ENCODE results near the gene A4GALT. TPM values are rescaled to one million over a fixed set of nuclear protein-coding genes. Genes with fewer than 3 reads are reported as not detected.

The A4GALT gene
- total RNA-seq, 1 experiment from 2014 or later = 22.1 TPM

DNA sequence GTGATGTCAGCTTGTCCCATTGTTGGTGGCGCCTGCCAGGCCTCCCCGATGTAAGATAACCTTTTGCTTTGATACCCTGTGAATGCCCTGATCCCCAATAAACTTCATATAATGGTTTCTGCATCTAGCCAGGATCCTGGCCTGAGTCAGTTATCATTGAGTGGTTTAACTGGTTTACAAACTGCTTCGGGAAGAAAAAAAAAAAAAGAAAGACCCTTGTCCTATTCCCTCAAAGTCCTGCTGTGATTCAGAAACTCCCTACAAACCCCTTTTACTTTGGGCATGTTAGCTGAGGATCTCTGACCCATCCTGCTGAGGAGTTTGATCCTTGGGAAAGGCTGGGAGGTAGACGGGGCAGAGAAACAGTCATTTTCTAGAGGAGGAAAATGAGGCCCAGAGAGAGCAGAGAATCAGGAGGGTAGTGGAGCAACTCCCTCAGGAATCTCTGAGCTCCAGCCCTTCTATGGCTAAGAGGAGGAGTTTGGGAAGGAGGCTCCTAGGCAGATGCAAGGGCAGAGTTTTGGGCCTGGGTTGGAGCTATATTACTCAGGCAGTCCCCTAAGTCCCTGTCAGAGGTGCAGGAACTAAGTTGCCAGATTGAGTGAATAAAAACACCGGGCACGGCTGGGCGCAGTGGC lies 66.1 kb downstream of the A4GALT start (continued):
- TF ChIP-seq, protein P1, sequence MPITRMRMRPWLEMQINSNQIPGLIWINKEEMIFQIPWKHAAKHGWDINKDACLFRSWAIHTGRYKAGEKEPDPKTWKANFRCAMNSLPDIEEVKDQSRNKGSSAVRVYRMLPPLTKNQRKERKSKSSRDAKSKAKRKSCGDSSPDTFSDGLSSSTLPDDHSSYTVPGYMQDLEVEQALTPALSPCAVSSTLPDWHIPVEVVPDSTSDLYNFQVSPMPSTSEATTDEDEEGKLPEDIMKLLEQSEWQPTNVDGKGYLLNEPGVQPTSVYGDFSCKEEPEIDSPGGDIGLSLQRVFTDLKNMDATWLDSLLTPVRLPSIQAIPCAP (CRISPR knock-in tag; IDR thresholded peaks at IDR 0.05) = no peak
- TF ChIP-seq, protein P2, sequence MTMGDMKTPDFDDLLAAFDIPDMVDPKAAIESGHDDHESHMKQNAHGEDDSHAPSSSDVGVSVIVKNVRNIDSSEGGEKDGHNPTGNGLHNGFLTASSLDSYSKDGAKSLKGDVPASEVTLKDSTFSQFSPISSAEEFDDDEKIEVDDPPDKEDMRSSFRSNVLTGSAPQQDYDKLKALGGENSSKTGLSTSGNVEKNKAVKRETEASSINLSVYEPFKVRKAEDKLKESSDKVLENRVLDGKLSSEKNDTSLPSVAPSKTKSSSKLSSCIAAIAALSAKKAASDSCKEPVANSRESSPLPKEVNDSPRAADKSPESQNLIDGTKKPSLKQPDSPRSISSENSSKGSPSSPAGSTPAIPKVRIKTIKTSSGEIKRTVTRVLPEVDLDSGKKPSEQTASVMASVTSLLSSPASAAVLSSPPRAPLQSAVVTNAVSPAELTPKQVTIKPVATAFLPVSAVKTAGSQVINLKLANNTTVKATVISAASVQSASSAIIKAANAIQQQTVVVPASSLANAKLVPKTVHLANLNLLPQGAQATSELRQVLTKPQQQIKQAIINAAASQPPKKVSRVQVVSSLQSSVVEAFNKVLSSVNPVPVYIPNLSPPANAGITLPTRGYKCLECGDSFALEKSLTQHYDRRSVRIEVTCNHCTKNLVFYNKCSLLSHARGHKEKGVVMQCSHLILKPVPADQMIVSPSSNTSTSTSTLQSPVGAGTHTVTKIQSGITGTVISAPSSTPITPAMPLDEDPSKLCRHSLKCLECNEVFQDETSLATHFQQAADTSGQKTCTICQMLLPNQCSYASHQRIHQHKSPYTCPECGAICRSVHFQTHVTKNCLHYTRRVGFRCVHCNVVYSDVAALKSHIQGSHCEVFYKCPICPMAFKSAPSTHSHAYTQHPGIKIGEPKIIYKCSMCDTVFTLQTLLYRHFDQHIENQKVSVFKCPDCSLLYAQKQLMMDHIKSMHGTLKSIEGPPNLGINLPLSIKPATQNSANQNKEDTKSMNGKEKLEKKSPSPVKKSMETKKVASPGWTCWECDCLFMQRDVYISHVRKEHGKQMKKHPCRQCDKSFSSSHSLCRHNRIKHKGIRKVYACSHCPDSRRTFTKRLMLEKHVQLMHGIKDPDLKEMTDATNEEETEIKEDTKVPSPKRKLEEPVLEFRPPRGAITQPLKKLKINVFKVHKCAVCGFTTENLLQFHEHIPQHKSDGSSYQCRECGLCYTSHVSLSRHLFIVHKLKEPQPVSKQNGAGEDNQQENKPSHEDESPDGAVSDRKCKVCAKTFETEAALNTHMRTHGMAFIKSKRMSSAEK (CRISPR knock-in tag; IDR thresholded peaks at IDR 0.05; ENCODE audit: borderline replicate concordance) = no peak
- TF ChIP-seq NFATC4 (CRISPR knock-in tag; IDR thresholded peaks at IDR 0.05) (no peak), IRF2 (CRISPR knock-in tag; IDR thresholded peaks at IDR 0.05; ENCODE audit: borderline replicate concordance, low read depth) (no peak)

DNA sequence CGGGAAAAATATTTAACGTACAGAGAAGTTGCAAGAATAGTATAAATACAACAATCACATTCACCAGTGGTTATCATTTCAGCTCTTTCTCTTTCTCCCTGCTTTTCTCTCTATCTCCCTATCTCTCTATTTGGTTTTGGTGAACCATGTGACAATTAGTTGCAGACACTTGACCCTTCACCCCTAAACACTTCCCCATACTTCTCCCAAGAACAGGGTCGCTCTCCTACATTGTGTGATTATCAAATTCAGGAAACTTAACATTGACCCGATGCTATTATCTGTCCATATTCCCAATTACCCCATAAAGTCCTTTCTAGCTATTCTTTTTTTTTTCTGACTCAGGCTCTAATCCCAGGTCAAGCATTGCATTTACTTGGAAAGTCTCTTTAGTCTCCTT lies 66.7 kb downstream of the A4GALT start:
- H3K9me3 Mint-ChIP-seq = no peaks in the 10 kb centered on the region
- TF ChIP-seq SMAD3 (CRISPR knock-in tag; IDR thresholded peaks at IDR 0.05; ENCODE audit: borderline replicate concordance) = no peak
- TF ChIP-seq, protein P3, sequence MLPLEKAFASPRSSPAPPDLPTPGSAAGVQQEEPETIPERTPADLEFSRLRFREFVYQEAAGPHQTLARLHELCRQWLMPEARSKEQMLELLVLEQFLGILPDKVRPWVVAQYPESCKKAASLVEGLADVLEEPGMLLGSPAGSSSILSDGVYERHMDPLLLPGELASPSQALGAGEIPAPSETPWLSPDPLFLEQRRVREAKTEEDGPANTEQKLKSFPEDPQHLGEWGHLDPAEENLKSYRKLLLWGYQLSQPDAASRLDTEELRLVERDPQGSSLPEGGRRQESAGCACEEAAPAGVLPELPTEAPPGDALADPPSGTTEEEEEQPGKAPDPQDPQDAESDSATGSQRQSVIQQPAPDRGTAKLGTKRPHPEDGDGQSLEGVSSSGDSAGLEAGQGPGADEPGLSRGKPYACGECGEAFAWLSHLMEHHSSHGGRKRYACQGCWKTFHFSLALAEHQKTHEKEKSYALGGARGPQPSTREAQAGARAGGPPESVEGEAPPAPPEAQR (CRISPR knock-in tag; IDR thresholded peaks at IDR 0.05) = no peak
- TF ChIP-seq, protein P4, sequence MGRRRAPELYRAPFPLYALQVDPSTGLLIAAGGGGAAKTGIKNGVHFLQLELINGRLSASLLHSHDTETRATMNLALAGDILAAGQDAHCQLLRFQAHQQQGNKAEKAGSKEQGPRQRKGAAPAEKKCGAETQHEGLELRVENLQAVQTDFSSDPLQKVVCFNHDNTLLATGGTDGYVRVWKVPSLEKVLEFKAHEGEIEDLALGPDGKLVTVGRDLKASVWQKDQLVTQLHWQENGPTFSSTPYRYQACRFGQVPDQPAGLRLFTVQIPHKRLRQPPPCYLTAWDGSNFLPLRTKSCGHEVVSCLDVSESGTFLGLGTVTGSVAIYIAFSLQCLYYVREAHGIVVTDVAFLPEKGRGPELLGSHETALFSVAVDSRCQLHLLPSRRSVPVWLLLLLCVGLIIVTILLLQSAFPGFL (CRISPR knock-in tag; IDR thresholded peaks at IDR 0.05; ENCODE audit: borderline replicate concordance) = no peak
- TF ChIP-seq IRF2 (CRISPR knock-in tag; IDR thresholded peaks at IDR 0.05; ENCODE audit: borderline replicate concordance, low read depth) = no peak
- TF ChIP-seq ZNF396 (CRISPR knock-in tag; IDR thresholded peaks at IDR 0.05; ENCODE audit: borderline replicate concordance) = no peak
- no peak for TF ChIP-seq NFATC4 (CRISPR knock-in tag; IDR thresholded peaks at IDR 0.05)
- no peak for TF ChIP-seq FOXJ3 (CRISPR knock-in tag; IDR thresholded peaks at IDR 0.05; ENCODE audit: borderline replicate concordance)
- TF ChIP-seq, protein P5, sequence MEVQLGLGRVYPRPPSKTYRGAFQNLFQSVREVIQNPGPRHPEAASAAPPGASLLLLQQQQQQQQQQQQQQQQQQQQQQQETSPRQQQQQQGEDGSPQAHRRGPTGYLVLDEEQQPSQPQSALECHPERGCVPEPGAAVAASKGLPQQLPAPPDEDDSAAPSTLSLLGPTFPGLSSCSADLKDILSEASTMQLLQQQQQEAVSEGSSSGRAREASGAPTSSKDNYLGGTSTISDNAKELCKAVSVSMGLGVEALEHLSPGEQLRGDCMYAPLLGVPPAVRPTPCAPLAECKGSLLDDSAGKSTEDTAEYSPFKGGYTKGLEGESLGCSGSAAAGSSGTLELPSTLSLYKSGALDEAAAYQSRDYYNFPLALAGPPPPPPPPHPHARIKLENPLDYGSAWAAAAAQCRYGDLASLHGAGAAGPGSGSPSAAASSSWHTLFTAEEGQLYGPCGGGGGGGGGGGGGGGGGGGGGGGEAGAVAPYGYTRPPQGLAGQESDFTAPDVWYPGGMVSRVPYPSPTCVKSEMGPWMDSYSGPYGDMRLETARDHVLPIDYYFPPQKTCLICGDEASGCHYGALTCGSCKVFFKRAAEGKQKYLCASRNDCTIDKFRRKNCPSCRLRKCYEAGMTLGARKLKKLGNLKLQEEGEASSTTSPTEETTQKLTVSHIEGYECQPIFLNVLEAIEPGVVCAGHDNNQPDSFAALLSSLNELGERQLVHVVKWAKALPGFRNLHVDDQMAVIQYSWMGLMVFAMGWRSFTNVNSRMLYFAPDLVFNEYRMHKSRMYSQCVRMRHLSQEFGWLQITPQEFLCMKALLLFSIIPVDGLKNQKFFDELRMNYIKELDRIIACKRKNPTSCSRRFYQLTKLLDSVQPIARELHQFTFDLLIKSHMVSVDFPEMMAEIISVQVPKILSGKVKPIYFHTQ (CRISPR knock-in tag; IDR thresholded peaks at IDR 0.05) = no peak
- TF ChIP-seq, protein P6, sequence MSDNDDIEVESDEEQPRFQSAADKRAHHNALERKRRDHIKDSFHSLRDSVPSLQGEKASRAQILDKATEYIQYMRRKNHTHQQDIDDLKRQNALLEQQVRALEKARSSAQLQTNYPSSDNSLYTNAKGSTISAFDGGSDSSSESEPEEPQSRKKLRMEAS (CRISPR knock-in tag; IDR thresholded peaks at IDR 0.05) = no peak
- no peak for TF ChIP-seq ZNF423 (CRISPR knock-in tag; IDR thresholded peaks at IDR 0.05)
- TF ChIP-seq ZNF671 (CRISPR knock-in tag; IDR thresholded peaks at IDR 0.05) = no peak
- TF ChIP-seq ETV6 (CRISPR knock-in tag; IDR thresholded peaks at IDR 0.05) = no peak
- TF ChIP-seq CREB1 (CRISPR knock-in tag; IDR thresholded peaks at IDR 0.05) = no peak
- no peak for TF ChIP-seq SP1 (CRISPR knock-in tag; conservative IDR thresholded peaks at IDR 0.05)
- no peak for TF ChIP-seq SMAD4 (CRISPR knock-in tag; IDR thresholded peaks at IDR 0.05)
- TF ChIP-seq, protein P7, sequence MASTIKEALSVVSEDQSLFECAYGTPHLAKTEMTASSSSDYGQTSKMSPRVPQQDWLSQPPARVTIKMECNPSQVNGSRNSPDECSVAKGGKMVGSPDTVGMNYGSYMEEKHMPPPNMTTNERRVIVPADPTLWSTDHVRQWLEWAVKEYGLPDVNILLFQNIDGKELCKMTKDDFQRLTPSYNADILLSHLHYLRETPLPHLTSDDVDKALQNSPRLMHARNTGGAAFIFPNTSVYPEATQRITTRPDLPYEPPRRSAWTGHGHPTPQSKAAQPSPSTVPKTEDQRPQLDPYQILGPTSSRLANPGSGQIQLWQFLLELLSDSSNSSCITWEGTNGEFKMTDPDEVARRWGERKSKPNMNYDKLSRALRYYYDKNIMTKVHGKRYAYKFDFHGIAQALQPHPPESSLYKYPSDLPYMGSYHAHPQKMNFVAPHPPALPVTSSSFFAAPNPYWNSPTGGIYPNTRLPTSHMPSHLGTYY (CRISPR knock-in tag; IDR thresholded peaks at IDR 0.05) = no peak
- TF ChIP-seq EMX1 (CRISPR knock-in tag; IDR thresholded peaks at IDR 0.05) = no peak
- no peak for TF ChIP-seq NR1H2 (CRISPR knock-in tag; IDR thresholded peaks at IDR 0.05)
- TF ChIP-seq RORB (CRISPR knock-in tag; IDR thresholded peaks at IDR 0.05) = no peak
- TF ChIP-seq, protein P8, sequence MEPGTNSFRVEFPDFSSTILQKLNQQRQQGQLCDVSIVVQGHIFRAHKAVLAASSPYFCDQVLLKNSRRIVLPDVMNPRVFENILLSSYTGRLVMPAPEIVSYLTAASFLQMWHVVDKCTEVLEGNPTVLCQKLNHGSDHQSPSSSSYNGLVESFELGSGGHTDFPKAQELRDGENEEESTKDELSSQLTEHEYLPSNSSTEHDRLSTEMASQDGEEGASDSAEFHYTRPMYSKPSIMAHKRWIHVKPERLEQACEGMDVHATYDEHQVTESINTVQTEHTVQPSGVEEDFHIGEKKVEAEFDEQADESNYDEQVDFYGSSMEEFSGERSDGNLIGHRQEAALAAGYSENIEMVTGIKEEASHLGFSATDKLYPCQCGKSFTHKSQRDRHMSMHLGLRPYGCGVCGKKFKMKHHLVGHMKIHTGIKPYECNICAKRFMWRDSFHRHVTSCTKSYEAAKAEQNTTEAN (CRISPR knock-in tag; IDR thresholded peaks at IDR 0.05) = no peak
- H3K36me3 Mint-ChIP-seq = no peaks in the 10 kb centered on the region
- no peak for ATAC-seq
- ChIA-PET CTCF (interaction anchor here (1.2 to 1.3 kb wide), 2 partner anchors 44 to 213 kb away, joined by 3 to 5 read pairs; no protein-coding TSS in a partner anchor), POLR2A (no interaction called here)
- no peak overlapping the region for H3K4me3 Mint-ChIP-seq
- no peaks in the 10 kb centered on the region for H3K4me1 Mint-ChIP-seq
- H3K27ac Mint-ChIP-seq = no peak overlapping the region
- H3K27me3 Mint-ChIP-seq (ENCODE audit: low read depth) = no peaks in the 10 kb centered on the region; the same call in 1 of the 2 replicates
- no peak for DNase-seq (ENCODE audit: low spot score)

Data from WTC11 (cell line).